Measurements from ENCODE around the gene PML.

PML gene

GRCh38 chr15:74007820-74008371 lies 13.4 kb downstream of the PML start:
- DNase-seq (ENCODE audit: low spot score): no peak

DNA sequence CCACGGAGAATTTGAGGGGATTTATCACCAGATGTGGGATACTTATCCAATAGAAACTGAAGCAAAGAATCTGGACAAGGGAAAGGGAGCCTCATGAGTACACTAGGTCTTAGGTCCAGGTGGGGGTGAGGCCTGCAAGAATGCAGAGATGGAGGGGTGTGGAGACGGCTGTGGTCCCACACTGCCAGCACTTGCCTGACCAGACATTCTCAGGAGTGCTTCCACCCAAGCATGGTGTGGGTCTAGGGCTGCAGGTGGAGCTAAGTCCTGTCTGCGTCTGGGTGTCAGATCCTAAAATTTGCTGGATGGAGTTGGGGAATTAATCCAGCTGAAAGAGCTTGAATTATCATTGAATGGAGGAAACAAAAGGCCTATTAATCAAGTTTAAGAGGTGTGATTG lies 14.4 kb downstream of the PML start:
- no peak for DNase-seq (ENCODE audit: low spot score)

DNA sequence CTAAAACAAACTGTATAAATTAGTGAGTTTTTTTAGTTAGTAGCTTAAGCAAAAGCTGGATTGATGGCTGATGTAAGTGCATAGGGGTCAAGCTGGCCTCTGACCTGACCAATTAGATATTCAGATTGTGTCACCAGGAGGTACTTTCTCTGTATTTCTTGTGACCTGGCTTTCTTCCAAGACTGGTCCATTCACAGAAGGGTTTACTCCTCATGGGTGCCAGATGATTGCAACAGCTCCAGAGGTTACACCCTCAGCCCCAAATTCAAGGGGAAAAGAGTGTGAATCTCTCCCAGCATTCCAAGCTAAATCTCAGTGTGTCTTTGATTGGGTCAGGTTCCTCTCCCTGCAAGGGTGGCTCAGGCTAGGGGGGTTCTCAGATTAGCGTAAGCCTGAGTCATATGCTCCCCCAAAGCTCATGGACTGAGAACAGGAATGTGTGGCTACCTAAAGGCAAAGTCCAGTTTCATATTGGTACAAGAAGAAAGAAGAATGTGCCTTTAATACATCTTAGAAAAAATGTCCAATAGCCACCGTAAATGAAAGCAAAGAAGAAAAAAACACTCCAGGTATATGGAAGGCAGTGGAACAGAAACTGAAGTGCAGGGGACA lies 16.5 kb downstream of the PML start:
- DNase-seq (ENCODE audit: low spot score): no peak

DNA sequence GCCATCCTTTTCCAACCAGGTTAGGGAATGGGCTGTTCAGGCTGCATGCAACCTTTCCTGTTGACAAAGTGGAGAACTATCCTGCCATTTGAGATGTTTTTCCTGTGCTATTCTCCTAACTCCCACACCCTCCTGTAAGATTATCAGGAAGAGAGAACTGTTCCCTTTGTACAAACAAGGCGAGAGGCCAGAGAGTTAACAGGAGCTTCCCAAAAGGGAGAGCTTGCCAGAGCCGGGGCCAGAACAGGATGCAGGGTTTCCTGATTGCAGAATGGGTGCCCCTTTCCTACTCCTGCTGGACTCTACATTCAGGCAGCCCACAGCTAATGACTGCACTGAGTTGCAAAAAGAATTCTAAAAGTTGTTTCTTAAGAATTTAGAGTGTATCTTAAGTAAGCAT lies 17.1 kb downstream of the PML start:
- no peak for DNase-seq (ENCODE audit: low spot score)

DNA sequence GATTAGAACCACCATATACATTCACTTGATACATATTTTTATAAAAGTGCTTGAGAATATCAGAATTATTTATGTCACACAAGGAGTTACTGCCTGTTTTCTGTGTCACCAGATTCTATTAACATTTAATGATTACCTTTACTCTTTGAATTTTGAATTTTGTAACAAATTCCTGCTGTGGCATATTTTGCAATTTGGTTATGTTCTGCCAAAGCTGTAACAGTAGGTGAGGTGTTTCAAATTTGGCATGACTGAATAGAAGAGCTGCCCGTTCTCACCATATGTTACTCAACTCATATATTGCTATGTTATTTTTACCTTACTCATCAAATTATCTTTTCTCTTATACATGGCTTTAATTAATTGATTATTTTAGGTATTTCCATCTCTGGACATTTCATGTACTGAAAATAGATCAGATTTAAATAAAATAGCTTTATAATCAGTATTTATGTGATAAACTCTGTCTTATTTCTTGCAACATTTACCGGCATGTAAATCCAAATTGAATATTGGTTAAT lies 18.9 kb downstream of the PML start:
- no peak for DNase-seq (ENCODE audit: low spot score)

DNA sequence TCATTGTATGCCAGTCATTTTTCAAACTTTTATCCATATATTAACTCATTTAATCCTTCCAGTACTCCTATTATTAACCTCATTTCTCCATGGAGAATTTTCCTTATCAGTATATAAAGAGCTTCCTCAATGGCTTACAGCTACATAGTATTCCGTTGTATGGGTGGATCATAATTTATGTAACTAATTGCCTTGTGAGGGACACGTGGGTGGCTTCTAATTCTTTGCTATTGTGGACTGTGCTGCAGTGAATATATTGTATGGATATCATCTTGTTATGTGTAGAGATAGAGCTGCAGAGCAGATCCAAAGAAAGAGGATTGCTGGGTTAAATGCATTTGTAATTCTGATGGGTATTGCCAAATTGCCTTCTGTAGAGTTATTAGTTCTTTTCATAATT lies 25.2 kb downstream of the PML start:
- DNase-seq (ENCODE audit: low spot score): no peak

DNA sequence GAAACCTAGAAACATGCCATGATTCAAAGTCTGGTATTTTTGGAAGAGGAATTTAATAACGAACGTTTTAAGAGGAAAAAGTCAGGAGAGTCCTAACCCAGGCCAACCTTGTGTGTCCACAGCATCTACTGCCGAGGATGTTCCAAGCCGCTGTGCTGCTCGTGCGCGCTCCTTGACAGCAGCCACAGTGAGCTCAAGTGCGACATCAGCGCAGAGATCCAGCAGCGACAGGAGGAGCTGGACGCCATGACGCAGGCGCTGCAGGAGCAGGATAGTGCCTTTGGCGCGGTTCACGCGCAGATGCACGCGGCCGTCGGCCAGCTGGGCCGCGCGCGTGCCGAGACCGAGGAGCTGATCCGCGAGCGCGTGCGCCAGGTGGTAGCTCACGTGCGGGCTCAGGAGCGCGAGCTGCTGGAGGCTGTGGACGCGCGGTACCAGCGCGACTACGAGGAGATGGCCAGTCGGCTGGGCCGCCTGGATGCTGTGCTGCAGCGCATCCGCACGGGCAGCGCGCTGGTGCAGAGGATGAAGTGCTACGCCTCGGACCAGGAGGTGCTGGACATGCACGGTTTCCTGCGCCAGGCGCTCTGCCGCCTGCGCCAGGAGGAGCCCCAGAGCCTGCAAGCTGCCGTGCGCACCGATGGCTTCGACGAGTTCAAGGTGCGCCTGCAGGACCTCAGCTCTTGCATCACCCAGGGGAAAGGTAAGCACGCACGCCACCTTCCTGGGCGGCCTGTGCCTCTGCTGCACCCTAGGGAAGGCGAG lies 28.4 kb downstream of the PML start:
- no peak for DNase-seq (ENCODE audit: low spot score)

GRCh38 chr15:74024687-74025086 lies 30.2 kb downstream of the PML start:
- DNase-seq (ENCODE audit: low spot score): no peak

DNA sequence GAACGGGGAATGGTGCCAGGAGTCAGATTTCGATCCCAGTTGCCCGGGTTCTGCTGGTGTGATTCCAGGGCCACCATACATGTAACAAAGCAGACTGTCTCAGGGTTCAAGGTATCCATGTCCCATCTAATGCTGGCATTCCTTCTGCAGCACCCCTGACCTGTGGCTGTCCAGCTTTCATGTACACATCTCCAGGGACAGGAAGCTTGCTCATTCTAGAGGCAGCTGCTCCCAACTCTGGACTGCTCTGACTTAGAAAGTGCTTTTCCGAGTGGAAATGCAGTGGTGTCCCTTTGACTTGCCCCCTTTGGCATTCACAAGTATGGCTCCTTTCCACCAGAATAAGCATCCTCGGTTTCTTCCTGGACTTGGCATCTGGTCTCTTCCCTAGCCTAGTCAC lies 30.9 kb downstream of the PML start:
- no peak for DNase-seq (ENCODE audit: low spot score)

GRCh38 chr15:74027688-74028087 lies 33.2 kb downstream of the PML start:
- no peak for DNase-seq (ENCODE audit: low spot score)

- no peak for DNase-seq (ENCODE audit: low spot score)
Measured at GRCh38 chr15:74028646-74029045, 34.1 kb downstream of the PML start.

- no peak for DNase-seq (ENCODE audit: low spot score)
Measured at GRCh38 chr15:74032046-74032445, 37.5 kb downstream of the PML start.

- DNase-seq (ENCODE audit: low spot score): no peak
Measured at GRCh38 chr15:74032606-74033561, 38.4 kb downstream of the PML start.

DNA sequence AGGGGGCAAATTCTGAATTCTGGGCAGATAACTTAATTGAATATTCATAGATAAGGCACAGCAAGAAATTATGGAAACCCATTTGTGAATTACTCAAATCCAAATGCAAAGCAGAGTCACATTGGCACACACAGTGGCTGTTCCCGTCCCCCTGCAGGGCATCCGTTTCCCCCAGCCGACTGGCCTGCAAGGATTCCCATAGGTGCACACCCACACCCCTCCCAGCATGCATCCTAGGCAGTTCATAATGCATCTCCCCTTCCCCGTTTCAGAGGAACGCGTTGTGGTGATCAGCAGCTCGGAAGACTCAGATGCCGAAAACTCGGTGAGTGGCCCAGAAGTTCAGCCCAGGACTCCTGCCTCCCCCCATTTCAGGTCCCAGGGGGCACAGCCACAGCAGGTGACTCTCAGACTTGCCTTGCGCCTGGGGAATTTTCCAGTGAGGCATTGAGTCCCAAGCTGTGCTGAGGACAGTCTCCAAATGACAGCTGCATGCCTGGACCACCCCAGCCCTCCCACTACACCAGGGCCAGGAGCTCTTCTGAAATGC lies 39.8 kb downstream of the PML start:
- no peak for DNase-seq (ENCODE audit: low spot score)

- DNase-seq (ENCODE audit: low spot score): no peak
Measured at GRCh38 chr15:74035121-74036017, 40.9 kb downstream of the PML start.

GRCh38 chr15:74036271-74037170 lies 42.0 kb downstream of the PML start:
- DNase-seq (ENCODE audit: low spot score): peak; percentile 14

- no peak for DNase-seq (ENCODE audit: low spot score)
Measured at GRCh38 chr15:74037171-74038117, 42.9 kb downstream of the PML start.
